H1 (cell line): Measurements from ENCODE around the gene HMOX2. TPM values are rescaled to one million over a fixed set of nuclear protein-coding genes. Genes with fewer than 3 reads are reported as not detected.

ENCODE experiments used
- CTCF ChIA-PET: fragments of 300-600 bp; sonication (Branson Sonifier 250); formaldehyde crosslinking; loops from one replicate; lab custom pipeline; 2021; ENCODE audit not compliant: partially characterized antibody; lab: Charles Lee
- POLR2A ChIA-PET: fragments of 300-600 bp; sonication (Branson Sonifier 250); formaldehyde crosslinking; loops from one replicate; lab custom pipeline; 2021; ENCODE audit warnings: inconsistent platforms; ENCODE audit not compliant: partially characterized antibody; lab: Charles Lee
- DNase-seq, 2 experiments: peaks; one replicate each; pipeline versions ENCODE4 v3.0.0 to v3.0.0-alpha.2; 2010 to 2022; ENCODE audit warnings: low spot score in 2 of 2, low read depth in 1 of 2, mixed read lengths in 1 of 2
- FAIRE-seq: peaks from 2 replicates; lab custom pipeline; 2011; peaks lifted over from hg19 to GRCh38; lab: Jason Lieb, UNC
- H2AFZ ChIP-seq: 2 replicates; pipeline ENCODE4 v1.8.1; 2012; ENCODE audit warnings: low read length, inconsistent platforms
- H2AK5ac ChIP-seq: 2 replicates; pipeline ENCODE4 v1.6.1; 2013; ENCODE audit warnings: low read depth, low read length
- H2BK120ac ChIP-seq: replicated peaks from 2 replicates; pipeline ENCODE3; 2013; ENCODE audit warnings: low read depth, low read length, inconsistent platforms
- H2BK12ac ChIP-seq: 2 replicates; pipeline ENCODE4 v1.6.1; 2013; ENCODE audit warnings: low read depth, low read length
- H2BK15ac ChIP-seq: 2 replicates; pipeline ENCODE4 v1.6.1; 2013; ENCODE audit warnings: low read length
- H2BK20ac ChIP-seq: 2 replicates; pipeline ENCODE4 v1.6.1; 2013; ENCODE audit warnings: low read length
- H2BK5ac ChIP-seq: 2 replicates; pipeline ENCODE4 v1.6.1; 2013; ENCODE audit warnings: low read depth, low read length
- H3K14ac ChIP-seq: 2 replicates; pipeline ENCODE4 v1.6.1; 2013; ENCODE audit warnings: inconsistent platforms; ENCODE audit not compliant: insufficient read length
- H3K18ac ChIP-seq: 2 replicates; pipeline ENCODE4 v1.6.1; 2013; ENCODE audit warnings: low read length; ENCODE audit errors: extremely low read depth
- H3K23ac ChIP-seq: 2 replicates; pipeline ENCODE4 v1.6.1; 2013; ENCODE audit warnings: inconsistent platforms; ENCODE audit not compliant: insufficient read length
- H3K23me2 ChIP-seq: 2 replicates; pipeline ENCODE4 v1.6.1; 2013; ENCODE audit warnings: low read depth, low read length
- H3K27ac ChIP-seq: 2 replicates; pipeline ENCODE4 v1.6.1; 2011; ENCODE audit warnings: low read depth, low read length, inconsistent platforms
- H3K27me3 ChIP-seq, 4 experiments: replicated peaks in 1 of 4; 1 replicate in 1 of 4; 2 replicates in 3 of 4; pipeline versions ENCODE4 v1.6.1 to v1.8.1; 2011 to 2013; ENCODE audit warnings: low read length in 3 of 4, mild to moderate bottlenecking in 3 of 4, inconsistent platforms in 2 of 4, mixed read lengths in 2 of 4, moderate library complexity in 1 of 4; ENCODE audit not compliant: control insufficient read depth in 3 of 4, insufficient read depth in 3 of 4; ENCODE audit errors: extremely low read depth in 1 of 4
- H3K36me3 ChIP-seq, 4 experiments: 2 replicates each; pipeline versions ENCODE4 v1.6.1 to v1.8.1; 2011 to 2013; ENCODE audit warnings: mild to moderate bottlenecking in 4 of 4, low read length in 3 of 4, moderate library complexity in 2 of 4, control low read depth in 1 of 4, inconsistent platforms in 1 of 4; ENCODE audit not compliant: insufficient read depth in 4 of 4, control insufficient read depth in 2 of 4
- H3K4ac ChIP-seq: replicated peaks from 2 replicates; pipeline ENCODE3; 2013; ENCODE audit warnings: low read length, low read depth, mixed read lengths, inconsistent platforms; ENCODE audit not compliant: insufficient read length
- H3K4me1 ChIP-seq, 4 experiments: replicated peaks in 1 of 4; 1 replicate in 1 of 4; 2 replicates in 3 of 4; pipeline versions ENCODE4 v1.6.1 to v1.8.1; 2011 to 2013; ENCODE audit warnings: low read length in 3 of 4, inconsistent platforms in 2 of 4, mixed read lengths in 1 of 4; ENCODE audit not compliant: insufficient read depth in 4 of 4, control insufficient read depth in 3 of 4
- H3K4me2 ChIP-seq, 2 experiments: 2 replicates each; pipeline versions ENCODE4 v1.6.1 to v1.8.1; 2011 to 2013; ENCODE audit warnings: low read depth in 2 of 2, low read length in 2 of 2, control low read depth in 1 of 2, inconsistent platforms in 1 of 2, mild to moderate bottlenecking in 1 of 2; ENCODE audit not compliant: insufficient read depth in 1 of 2
- H3K4me3 ChIP-seq, 4 experiments: fragments of 200-600, 300-600 bp in 1 of 4; sonication (generic), shearing (Covaris generic), sonication (Bioruptor Twin) in 1 of 4; 2 replicates each; pipeline versions ENCODE4 v1.5.1 to v1.8.1; 2011 to 2016; ENCODE audit warnings: low read length in 4 of 4, low read depth in 3 of 4, control low read depth in 2 of 4, inconsistent platforms in 2 of 4, mild to moderate bottlenecking in 2 of 4, mixed read lengths in 1 of 4, moderate library complexity in 1 of 4; ENCODE audit not compliant: insufficient read depth in 2 of 4; ENCODE audit errors: extremely low read depth in 1 of 4
- H3K56ac ChIP-seq: replicated peaks from 2 replicates; pipeline ENCODE3; 2013; ENCODE audit warnings: low read depth, mild to moderate bottlenecking, mixed read lengths, low read length, inconsistent platforms; ENCODE audit not compliant: insufficient read length
- H3K79me1 ChIP-seq: 2 replicates; pipeline ENCODE4 v1.6.1; 2013; ENCODE audit warnings: low read depth, low read length, control low read depth
- H3K79me2 ChIP-seq, 2 experiments: 2 replicates each; pipeline versions ENCODE4 v1.6.1 to v1.8.1; 2012 to 2013; ENCODE audit warnings: low read length in 2 of 2, mild to moderate bottlenecking in 2 of 2, inconsistent platforms in 1 of 2; ENCODE audit not compliant: insufficient read depth in 2 of 2, control insufficient read depth in 1 of 2
- H3K9ac ChIP-seq, 4 experiments: replicated peaks in 1 of 4; 1 replicate in 1 of 4; 2 replicates in 3 of 4; pipeline versions ENCODE4 v1.6.1 to v1.8.1; 2011 to 2013; ENCODE audit warnings: low read depth in 3 of 4, low read length in 3 of 4, control low read depth in 2 of 4, mild to moderate bottlenecking in 2 of 4, moderate library complexity in 2 of 4, inconsistent platforms in 1 of 4; ENCODE audit errors: extremely low read depth in 1 of 4
- H3K9me3 ChIP-seq, 2 experiments: 2 replicates each; pipeline versions ENCODE4 v1.6.1 to v1.8.1; 2012 to 2013; ENCODE audit warnings: mild to moderate bottlenecking in 2 of 2, moderate library complexity in 2 of 2, control low read depth in 1 of 2, inconsistent platforms in 1 of 2, low read depth in 1 of 2, low read length in 1 of 2, mixed read lengths in 1 of 2; ENCODE audit not compliant: insufficient read depth in 2 of 2
- H4K20me1 ChIP-seq, 2 experiments: replicated peaks in 1 of 2; 2 replicates each; pipeline versions ENCODE3 to v1.8.1; 2011 to 2013; ENCODE audit warnings: inconsistent platforms in 2 of 2, low read length in 2 of 2, mild to moderate bottlenecking in 1 of 2; ENCODE audit not compliant: insufficient read depth in 2 of 2, control insufficient read depth in 1 of 2
- H4K5ac ChIP-seq: 2 replicates; pipeline ENCODE4 v1.6.1; 2013; ENCODE audit warnings: low read length, low read depth, mixed read lengths, inconsistent platforms; ENCODE audit not compliant: insufficient read length
- H4K8ac ChIP-seq: 2 replicates; pipeline ENCODE4 v1.8.0; 2013; ENCODE audit warnings: mild to moderate bottlenecking, moderate library complexity, low read length, inconsistent platforms; ENCODE audit not compliant: insufficient read depth; ENCODE audit errors: extremely low read depth
- H4K91ac ChIP-seq: replicated peaks from 2 replicates; pipeline ENCODE3; 2013; ENCODE audit warnings: low read length, mixed read lengths, inconsistent platforms; ENCODE audit not compliant: insufficient read length
- POLR2AphosphoS5 ChIP-seq: IDR thresholded peaks from 2 replicates; pipeline ENCODE4 v1.6.1; 2011; ENCODE audit warnings: low read depth, low read length
- RAD21 ChIP-seq, 2 experiments: IDR thresholded peaks in 1 of 2; conservative IDR thresholded peaks in 1 of 2; 2 replicates each; pipeline ENCODE4 v1.6.1; 2011; ENCODE audit warnings: low read depth in 2 of 2, low read length in 2 of 2, improper control_type of control experiment in 1 of 2, inconsistent platforms in 1 of 2, mild to moderate bottlenecking in 1 of 2, moderate library complexity in 1 of 2
- SAP30 ChIP-seq: fragments of 300-600 bp; sonication (generic); IDR thresholded peaks from 2 replicates; pipeline ENCODE4 v1.7.1; 2012; ENCODE audit warnings: low read length, moderate library complexity, mild to moderate bottlenecking, inconsistent platforms; ENCODE audit not compliant: insufficient read depth, insufficient replicate concordance
- SRF ChIP-seq: IDR thresholded peaks from 2 replicates; pipeline ENCODE4 v1.6.1; 2011; ENCODE audit warnings: mild to moderate bottlenecking, low read depth, low read length, moderate library complexity
- USF2 ChIP-seq: IDR thresholded peaks from 2 replicates; pipeline ENCODE4 v1.6.1; 2011; ENCODE audit warnings: low read length, improper control_type of control experiment
- WGBS, 2 experiments: shearing (Covaris generic) in 1 of 2; methylation state at CpG; one replicate each; pipeline versions ENCODE4 v1.1.6 to v1.1.7; 2013 to 2015; ENCODE audit warnings: low lambda C conversion rate in 2 of 2, mixed read lengths in 2 of 2, inconsistent platforms in 1 of 2, low coverage in 1 of 2, missing lambda C conversion rate in 1 of 2; ENCODE audit not compliant: insufficient replicate concordance in 2 of 2, insufficient coverage in 1 of 2, insufficient read length in 1 of 2; ENCODE audit errors: extremely low coverage in 1 of 2, missing lambda C conversion rate in 1 of 2; 5-methylcytosine and 5-hydroxymethylcytosine counted together
- polyA plus RNA-seq, 7 experiments: library from polyadenylated mRNA; depleted of rRNA in 3 of 7; stranded (reverse) in 5 of 7; unstranded in 2 of 7; fragments of >200 nt in 5 of 7; fragments of 200-250 nt in 2 of 7; gene quantifications; 1 replicate in 5 of 7; 2 replicates in 1 of 7; 4 replicates in 1 of 7; pipeline versions ENCODE4 v1.2.1 to v1.2.3, GENCODE V29; 2011 to 2013; ENCODE audit warnings: missing spikeins in 2 of 7, mixed read lengths in 2 of 7
- total RNA-seq: library from RNA; stranded (reverse); fragmentation: NEBNext Ultra II Directional; extraction: Animal tissue kit (Norgen Biotek cat#: 25700); gene quantifications from 2 replicates; pipeline ENCODE4 v1.2.1, GENCODE V29; 2021

HMOX2 gene
- total and polyA plus RNA-seq, 2 of the 8 experiments (the other 6 are each of a cell fraction or from before 2014, with no cell fraction given), result 36.5 to 48.4 TPM

- Histone ChIP-seq H3K36me3 (peaks cover 3 to 44% (median 19%) of the 10 kb centered on the region in 4 experiments; a peak in 7 of 8 replicates), H2BK120ac (no peak overlapping the region), H3K18ac (no peak overlapping the region), H3K56ac (no peak overlapping the region), H3K4me2 (no peak overlapping the region), H4K91ac (no peak overlapping the region), H3K27ac (no peak overlapping the region), H2BK5ac (no peak overlapping the region), H2BK15ac (no peak overlapping the region), H3K9ac (no peak overlapping the region; a peak in 1 of 7 replicates), H3K79me2 (no peaks in the 10 kb centered on the region), H2BK12ac (no peak overlapping the region), H3K4me3 (no peak overlapping the region), H3K79me1 (no peaks in the 10 kb centered on the region; the same call in 1 of the 2 replicates), H2AFZ (no peak overlapping the region), H4K8ac (no peak overlapping the region), H2AK5ac (no peak overlapping the region), H3K9me3 (no peaks in the 10 kb centered on the region), H4K5ac (no peak overlapping the region), H2BK20ac (no peak overlapping the region), H4K20me1 (peaks cover 5 to 13% of the 10 kb centered on the region in 2 experiments), H3K27me3 (no peaks in the 10 kb centered on the region), H3K14ac (no peak overlapping the region), H3K4me1 (no peaks in the 10 kb centered on the region), H3K4ac (no peak overlapping the region), H3K23ac (no peak overlapping the region), H3K23me2 (no peaks in the 10 kb centered on the region)
- 84% methylated on average over 10 of the region's 10 CpGs; no CpG with 5 or more reads in 1 of the 2 experiments for WGBS, 2 experiments
- ChIA-PET POLR2A (interaction anchor here (0.9 to 21.6 kb wide), 5 partner anchors 11 to 53 kb away, joined by 3 to 257 read pairs (median 5); partner anchors contain the start of genes HMOX2 and NMRAL1), CTCF (interaction anchor here (1.0 kb wide), 1 partner anchor 22 kb away, joined by 3 read pairs; no protein-coding TSS in a partner anchor)
- FAIRE-seq (no peak), DNase-seq (no peak)
- TF ChIP-seq POLR2AphosphoS5 (peak; percentile 42; the same call in 1 of the 2 replicates), SAP30 (no peak), SRF (no peak), USF2 (no peak), RAD21 (IDR thresholded peaks at IDR 0.05 in 1 of 2, conservative IDR thresholded peaks at IDR 0.05 in 1 of 2; ENCODE audit: low read depth in 2 of 2, low read length in 2 of 2) (no peak)
These were observed 20.2 kb upstream of the HMOX2 start for GRCh38 chr16:4455951-4456350.
